Muscle layer of colon (tissue), 2 donors: ENCODE results near the gene TTC34.
A peak's percentile ranks its signal among the peaks of the same experiment; 100 is the strongest.

Experiments
- H3K27ac ChIP-seq: one replicate; pipeline ENCODE4 v1.7.0; 2013; ENCODE audit warnings: low read depth, mild to moderate bottlenecking, low read length, moderate library complexity
- H3K27me3 ChIP-seq, 2 donors: one replicate each; pipeline ENCODE4 v1.7.0; 2013; ENCODE audit warnings: low read length in 2 of 2, mild to moderate bottlenecking in 2 of 2; ENCODE audit not compliant: insufficient read depth in 2 of 2, control insufficient read depth in 1 of 2
- H3K36me3 ChIP-seq: one replicate; pipeline ENCODE4 v1.7.0; 2013; ENCODE audit warnings: mild to moderate bottlenecking, low read length; ENCODE audit not compliant: insufficient read depth
- H3K4me1 ChIP-seq: one replicate; pipeline ENCODE4 v1.7.0; 2013; ENCODE audit warnings: mild to moderate bottlenecking, low read length; ENCODE audit not compliant: insufficient read depth
- H3K4me3 ChIP-seq, 2 donors: one replicate each; pipeline ENCODE4 v1.7.0; 2013; ENCODE audit warnings: low read length in 2 of 2, low read depth in 1 of 2, mild to moderate bottlenecking in 1 of 2, moderate library complexity in 1 of 2
- H3K9ac ChIP-seq: one replicate; pipeline ENCODE4 v1.7.0; 2013; ENCODE audit warnings: low read length
- H3K9me3 ChIP-seq: one replicate; pipeline ENCODE4 v1.7.0; 2013; ENCODE audit warnings: mild to moderate bottlenecking, low read length
- donor health status: abdominal sarcoma.
- donor health status: Adenocarcinoma of cecum.

The TTC34 gene

DNA sequence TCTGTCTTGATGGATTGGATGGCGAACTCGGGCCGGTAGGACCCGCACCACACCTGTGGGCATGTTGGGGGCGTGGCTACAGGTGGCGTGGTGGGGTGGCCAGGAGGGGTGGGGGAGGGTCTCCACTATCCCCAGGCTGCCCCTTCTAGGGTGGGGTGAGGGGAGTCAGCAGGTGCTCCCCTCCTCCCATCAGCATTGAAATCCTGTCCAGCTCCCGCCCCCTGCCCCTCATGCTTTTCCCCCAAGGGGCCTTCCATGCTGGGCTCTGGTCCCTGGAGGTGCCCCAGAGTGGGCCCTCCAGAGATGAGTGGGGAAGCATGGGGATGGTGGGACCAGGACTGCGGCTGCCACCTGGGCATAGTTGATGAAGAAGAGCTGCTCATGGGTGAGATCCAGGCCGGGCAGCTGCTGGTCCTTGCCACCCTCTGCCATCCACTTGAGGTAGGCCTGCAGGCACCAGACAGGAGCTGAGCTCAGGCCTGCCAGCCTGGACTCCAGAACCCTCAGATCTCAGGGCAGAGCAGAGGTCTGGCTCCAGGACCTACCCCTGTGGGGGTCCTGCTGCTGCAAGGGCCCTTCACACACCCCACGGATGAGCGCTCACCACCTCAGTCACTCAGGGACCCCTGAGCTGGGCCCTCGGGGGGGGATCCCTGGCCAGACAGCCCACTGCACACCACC, 209.8 kb downstream of the TTC34 start:
- Histone ChIP-seq H3K27me3 (peaks cover 0 to 9% of the 10 kb centered on the region in 2 donors), H3K4me1 (peaks cover 8% of the 10 kb centered on the region), H3K9ac (no peak overlapping the region), H3K9me3 (no peaks in the 10 kb centered on the region), H3K27ac (no peak overlapping the region), H3K4me3 (no peak overlapping the region), H3K36me3 (no peaks in the 10 kb centered on the region)

DNA sequence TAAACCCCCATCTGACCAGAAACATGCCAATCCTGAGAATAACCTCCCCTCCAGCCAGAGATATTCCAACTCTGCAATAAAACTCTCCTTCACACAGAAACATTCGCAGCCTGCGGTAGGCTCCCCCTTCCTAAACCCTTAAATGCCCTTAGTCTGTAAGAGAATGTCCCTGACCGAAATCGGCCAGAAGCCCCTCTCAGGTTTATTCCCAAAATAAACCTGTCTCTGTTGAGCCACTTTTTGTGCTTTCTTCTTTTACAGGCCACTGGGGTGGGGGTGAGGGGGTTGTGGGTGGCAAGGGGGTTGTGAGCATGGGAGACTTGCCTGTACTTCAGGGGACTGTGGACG, 210.3 kb downstream of the TTC34 start:
- peaks cover 0 to 9% of the 10 kb centered on the region in 2 donors for H3K27me3 ChIP-seq
- no peak overlapping the region for H3K9ac ChIP-seq
- H3K4me3 ChIP-seq, result no peak overlapping the region
- peaks cover 8% of the 10 kb centered on the region for H3K4me1 ChIP-seq
- no peak overlapping the region for H3K27ac ChIP-seq
- no peaks in the 10 kb centered on the region for H3K9me3 ChIP-seq
- H3K36me3 ChIP-seq, result no peaks in the 10 kb centered on the region

DNA sequence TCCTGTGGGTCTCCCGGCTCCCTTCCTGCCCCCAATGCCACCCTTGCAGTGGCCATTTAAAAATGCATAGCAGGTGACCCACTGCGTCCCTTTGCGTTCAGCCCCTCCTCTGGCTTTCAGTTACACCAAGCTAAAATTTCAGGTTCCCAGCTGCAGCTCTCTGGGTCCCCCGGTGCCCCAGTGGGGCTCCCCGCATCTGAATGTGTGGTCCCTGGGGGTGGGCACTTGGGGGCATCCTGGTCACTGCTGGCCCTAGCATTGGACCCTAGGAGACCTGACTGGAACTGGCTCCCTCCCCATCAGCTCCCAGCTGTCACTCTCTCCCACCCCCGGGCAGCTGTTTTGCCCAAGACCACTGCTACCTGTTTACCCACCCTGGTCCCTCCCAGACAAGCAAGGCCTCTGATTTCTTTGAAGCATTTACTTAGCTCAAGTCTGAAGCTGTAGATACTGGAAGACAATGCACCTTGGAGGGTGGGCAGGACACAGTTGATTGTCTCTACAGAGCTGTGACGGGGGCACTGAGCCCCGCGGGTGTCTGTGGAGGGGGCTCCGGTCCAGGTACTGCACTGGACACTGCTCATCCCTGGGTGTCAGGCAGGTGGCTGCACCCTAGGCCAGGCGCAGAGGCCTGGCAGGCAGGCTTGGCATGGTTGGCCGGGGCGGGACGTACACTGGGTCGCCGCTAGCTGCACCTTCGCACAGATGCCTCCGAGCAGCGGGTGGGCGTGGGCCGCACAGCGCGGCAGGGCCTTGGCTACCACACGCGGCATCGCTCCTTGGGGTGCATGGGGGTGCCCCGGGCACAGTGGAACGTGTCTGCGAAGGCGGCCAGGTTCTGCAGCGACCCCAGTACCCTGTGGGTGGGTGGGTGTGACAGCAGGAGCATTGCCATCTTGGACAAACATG, 211.0 kb downstream of the TTC34 start:
- Histone ChIP-seq H3K9me3 (no peaks in the 10 kb centered on the region), H3K9ac (no peak overlapping the region), H3K27ac (no peak overlapping the region), H3K36me3 (no peaks in the 10 kb centered on the region), H3K4me1 (peaks cover 8% of the 10 kb centered on the region), H3K27me3 (peaks cover 0 to 9% of the 10 kb centered on the region in 2 donors), H3K4me3 (no peak overlapping the region)

DNA sequence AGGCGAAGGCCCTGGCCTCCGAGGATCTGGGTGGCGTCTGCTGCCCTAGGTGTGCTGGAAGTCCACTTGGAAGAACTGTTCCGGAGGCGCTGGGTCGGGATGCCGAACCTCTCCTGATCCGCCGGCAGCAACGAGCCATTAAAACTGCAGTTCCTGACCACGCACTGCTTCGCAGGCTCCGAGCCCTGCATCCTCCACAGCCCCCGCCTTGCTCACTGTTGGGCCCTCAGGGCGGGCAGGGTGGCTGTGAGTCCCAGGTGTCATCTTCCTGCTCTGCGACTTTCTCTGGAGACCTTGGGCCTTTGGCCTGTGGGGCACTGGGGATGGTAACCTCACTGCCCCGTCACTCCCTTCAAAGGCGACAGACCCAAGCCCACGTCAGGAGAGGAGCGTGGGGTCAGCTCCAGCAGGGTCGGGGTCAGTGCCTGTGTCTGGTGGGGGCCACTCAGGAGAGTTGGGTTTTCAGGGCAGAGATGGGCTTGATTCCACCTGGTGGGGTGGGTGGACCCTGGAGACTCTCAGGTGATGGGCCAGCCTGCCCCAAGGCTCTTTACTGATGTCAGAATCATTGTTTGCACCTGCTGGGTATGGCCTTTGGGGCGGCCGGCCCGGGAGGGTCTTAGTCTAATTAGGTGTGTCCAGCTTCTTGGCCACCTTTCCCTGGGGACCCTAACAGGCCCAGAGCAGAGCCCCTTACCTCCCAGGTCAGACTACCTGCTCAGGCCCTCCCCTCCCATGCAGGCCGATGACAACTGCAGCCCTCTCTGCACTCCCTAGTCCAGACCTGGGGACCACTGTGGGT, 211.9 kb downstream of the TTC34 start:
- Histone ChIP-seq H3K27ac (no peak overlapping the region), H3K36me3 (no peaks in the 10 kb centered on the region), H3K27me3 (peaks cover 0 to 9% of the 10 kb centered on the region in 2 donors), H3K4me1 (peaks cover 15% of the 10 kb centered on the region), H3K9ac (no peak overlapping the region), H3K4me3 (no peak overlapping the region), H3K9me3 (no peaks in the 10 kb centered on the region)

DNA sequence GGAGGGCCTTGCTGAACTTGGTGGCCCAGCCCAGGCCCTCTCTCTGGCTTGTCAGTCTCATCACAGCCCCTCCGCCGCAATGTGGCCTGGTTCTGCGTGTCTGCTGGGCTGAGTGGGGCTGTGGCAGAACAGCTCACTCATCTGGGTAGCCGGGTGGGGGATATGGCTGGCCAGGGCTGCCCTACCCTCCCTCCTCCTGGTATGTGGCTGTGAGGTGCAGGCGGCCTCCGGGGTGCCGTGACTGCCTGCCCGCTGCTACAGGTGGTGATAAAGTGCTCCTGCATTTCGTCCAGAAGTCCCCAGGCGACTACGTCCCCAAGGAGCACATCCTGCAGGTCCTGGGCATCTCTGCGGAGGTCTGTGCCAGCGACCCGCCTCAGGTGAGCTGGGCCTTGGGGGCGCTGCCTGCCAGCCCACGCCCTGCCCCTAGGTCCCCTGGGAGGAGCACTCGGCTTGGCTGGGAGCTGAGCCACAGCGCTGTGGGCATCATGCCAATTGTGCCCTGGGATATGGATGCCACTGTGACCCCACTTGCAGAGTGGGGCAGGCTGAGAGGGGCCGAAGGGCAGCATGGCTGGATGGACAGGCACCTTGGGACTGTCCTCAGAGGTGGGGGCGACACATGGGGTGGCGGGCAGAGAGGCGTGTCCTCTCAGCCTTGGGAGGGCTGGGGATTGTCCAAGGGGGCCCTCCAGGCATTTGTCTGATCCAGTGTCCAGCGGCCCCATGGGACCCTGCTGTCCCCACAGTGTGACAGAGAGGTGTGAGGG, 212.6 kb downstream of the TTC34 start:
- Histone ChIP-seq H3K4me1 (peaks cover 23% of the 10 kb centered on the region), H3K9ac (no peak overlapping the region), H3K36me3 (no peaks in the 10 kb centered on the region), H3K27me3 (peaks cover 0 to 5% of the 10 kb centered on the region in 2 donors), H3K27ac (no peak overlapping the region), H3K4me3 (no peak overlapping the region), H3K9me3 (no peaks in the 10 kb centered on the region)

DNA sequence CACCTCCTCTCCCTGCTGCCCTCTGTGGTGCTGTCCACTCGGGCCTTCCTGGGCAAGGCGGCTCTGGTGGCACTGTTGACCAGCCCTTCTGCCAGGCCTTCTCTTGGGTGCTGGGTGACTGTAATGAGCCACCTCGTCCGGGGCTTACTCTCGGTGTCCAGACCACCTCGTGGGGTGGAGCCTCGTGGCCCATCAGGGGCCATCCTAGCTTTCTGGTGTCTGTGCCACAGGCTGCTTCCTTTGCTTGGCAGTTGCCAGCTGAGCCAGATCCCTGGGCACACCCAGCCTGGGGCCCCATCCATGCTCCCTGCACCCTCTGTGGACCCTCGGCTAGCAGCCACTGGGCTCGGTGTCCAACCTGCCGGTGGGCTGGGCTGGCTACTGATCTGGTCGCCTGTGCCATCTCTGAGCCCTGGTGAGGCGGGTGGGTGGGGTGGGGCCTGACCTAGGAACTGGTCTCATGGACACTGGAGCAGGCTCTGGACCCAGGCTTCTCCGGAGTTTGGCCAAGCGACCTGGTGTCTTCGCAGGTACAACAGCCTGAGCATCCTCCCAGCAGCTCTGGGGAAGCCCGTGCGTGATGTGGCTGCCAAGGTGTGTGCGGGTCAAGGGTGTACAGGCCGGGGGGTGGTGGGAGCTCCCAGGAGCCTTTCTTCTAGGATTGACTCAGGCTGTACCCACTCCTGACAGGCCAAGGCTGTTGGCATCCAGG, 213.5 kb downstream of the TTC34 start:
- Histone ChIP-seq H3K36me3 (no peaks in the 10 kb centered on the region), H3K27ac (no peak overlapping the region), H3K9me3 (no peaks in the 10 kb centered on the region), H3K4me1 (peaks cover 27% of the 10 kb centered on the region), H3K4me3 (peak overlapping the region in 1 of 2 donors; percentile 64), H3K27me3 (peaks cover 0 to 5% of the 10 kb centered on the region in 2 donors), H3K9ac (no peak overlapping the region)

DNA sequence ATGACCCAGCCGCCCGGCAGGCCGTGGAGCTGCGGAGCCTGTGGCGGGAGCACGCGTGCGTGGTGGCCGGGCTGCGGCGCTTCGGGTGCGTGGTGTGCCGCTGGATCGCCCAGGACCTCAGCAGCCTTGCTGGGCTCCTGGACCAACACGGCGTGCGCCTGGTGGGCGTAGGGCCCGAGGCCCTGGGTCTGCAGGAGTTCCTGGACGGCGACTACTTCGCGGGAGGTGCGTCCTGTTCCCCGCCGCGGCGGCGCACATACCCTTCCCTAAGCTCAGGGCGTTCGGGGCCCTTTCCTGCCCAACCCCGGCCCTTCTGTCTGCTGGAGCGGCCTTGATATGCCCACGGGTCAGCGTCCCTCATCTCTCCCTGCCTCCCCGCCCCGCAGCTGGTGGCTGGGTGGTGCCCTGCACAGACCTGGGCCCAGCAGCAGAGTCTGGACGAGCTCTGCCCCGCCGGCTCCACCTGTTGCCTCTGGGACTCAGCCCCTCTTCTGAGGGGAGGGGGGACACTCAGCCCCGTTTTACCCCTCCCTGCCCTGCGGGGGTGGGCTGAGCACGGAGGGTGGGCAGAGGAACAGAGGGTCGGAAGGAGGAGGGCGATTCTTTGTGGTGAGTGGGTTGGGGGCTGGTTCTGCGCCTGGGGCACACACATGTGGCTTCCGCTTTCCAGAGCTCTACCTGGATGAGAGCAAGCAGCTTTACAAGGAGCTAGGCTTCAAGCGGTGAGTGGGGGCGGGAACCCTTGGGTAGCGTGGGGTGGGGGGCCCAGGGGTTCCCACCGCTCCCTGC, 214.2 kb downstream of the TTC34 start:
- H3K9ac ChIP-seq, result no peak overlapping the region
- no peaks in the 10 kb centered on the region for H3K27me3 ChIP-seq
- peak overlapping the region; percentile 84 for H3K27ac ChIP-seq
- peak overlapping the region; percentile 64 to 73 for H3K4me3 ChIP-seq
- H3K36me3 ChIP-seq, result no peaks in the 10 kb centered on the region
- no peaks in the 10 kb centered on the region for H3K9me3 ChIP-seq
- peaks cover 27% of the 10 kb centered on the region for H3K4me1 ChIP-seq

DNA sequence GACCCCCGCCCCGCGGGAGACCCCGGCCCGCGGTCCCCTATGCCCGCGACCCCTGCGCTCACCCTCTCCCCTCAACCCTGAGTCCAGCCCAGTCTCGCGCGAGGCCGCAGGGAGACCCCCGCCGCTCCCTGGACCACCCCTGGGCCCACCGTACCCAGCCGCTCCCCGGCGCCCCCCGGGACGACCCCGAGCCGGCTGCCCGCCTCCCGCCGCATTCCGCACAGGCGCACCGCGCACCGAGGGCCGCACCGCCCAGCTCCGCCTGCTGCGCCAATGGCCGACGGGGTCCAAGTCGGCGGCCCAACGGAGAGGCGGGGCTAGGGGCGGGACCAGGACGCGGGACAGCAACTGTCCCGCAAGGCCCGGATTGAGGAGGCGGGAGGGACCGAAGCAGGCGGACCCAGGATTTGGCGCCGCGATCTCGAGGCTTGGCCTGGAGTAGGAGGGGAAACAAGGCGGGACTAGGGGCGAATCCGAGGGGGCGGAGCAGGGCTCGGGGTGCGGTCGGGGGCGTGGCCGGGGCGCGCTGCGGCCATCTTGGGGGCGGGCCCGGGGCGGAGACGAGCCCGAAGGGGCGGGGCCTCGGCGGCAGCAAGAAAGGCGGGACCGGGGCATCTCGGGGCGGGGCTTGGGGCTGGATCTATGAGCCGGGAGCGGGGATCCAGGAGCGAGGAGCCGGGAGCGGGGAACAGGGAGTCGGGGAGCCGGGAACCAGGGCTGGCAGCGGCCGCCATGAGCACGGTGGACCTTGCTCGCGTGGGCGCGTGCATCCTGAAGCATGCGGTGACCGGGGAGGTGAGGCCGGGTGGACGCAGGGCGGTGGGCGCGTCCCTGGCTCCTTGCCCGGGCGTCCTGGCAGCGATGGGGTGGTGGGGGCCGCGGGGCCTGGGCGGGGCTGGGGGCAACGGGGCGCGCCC, 215.1 kb downstream of the TTC34 start, which contains the start of gene PRXL2B:
Gene PRXL2B, plus strand, starts transcription at position 624 of the 917 bp plus-strand sequence. Its CDS starts 109 bp downstream, at position 733.
- Histone ChIP-seq H3K4me3 (peak within 1 kb of the TSS; percentile 73 to 80), H3K27ac (peak within 1 kb of the TSS; percentile 84), H3K36me3 (no peaks in the 10 kb centered on the region), H3K27me3 (peaks cover 0 to 4% of the 10 kb centered on the region in 2 donors), H3K4me1 (peaks cover 27% of the 10 kb centered on the region), H3K9ac (peak within 1 kb of the TSS; percentile 80), H3K9me3 (no peaks in the 10 kb centered on the region)
